GM12873 (cell line): ENCODE results near the gene PTPRM.

ENCODE experiments used
- CTCF ChIP-seq: IDR thresholded peaks from 2 replicates; pipeline ENCODE4 v1.5.1; 2012; ENCODE audit warnings: low read depth, mild to moderate bottlenecking, moderate library complexity, low read length, control low read depth; ENCODE audit not compliant: insufficient read depth; ENCODE audit errors: missing control alignments

PTPRM gene

GRCh38 chr18:7787339-7787738 is 220.2 kb downstream of the PTPRM start:
- no peak for TF ChIP-seq CTCF

- TF ChIP-seq CTCF, result peak; percentile 2
Observed at GRCh38 chr18:7789856-7790552, 222.9 kb downstream of the PTPRM start.

- no peak for TF ChIP-seq CTCF
Observed at GRCh38 chr18:7793100-7793499, 226.0 kb downstream of the PTPRM start.

GRCh38 chr18:7803956-7804469 is 236.9 kb downstream of the PTPRM start:
- no peak for TF ChIP-seq CTCF

GRCh38 chr18:7805096-7805495 is 238.0 kb downstream of the PTPRM start:
- no peak for TF ChIP-seq CTCF

GRCh38 chr18:7805880-7806279 is 238.8 kb downstream of the PTPRM start:
- no peak for TF ChIP-seq CTCF

GRCh38 chr18:7807936-7808453 is 240.9 kb downstream of the PTPRM start:
- no peak for TF ChIP-seq CTCF
